Measurements from ENCODE around the gene HIPK4. TPM values are rescaled to one million over a fixed set of nuclear protein-coding genes. Genes with fewer than 3 reads are reported as not detected.

HIPK4 gene
- total and polyA plus RNA-seq, 10 donors = 0.08 to 0.19 TPM; not detected in 8

GRCh38 chr19:40424637-40425449 is 34.9 kb upstream of the HIPK4 start:
- WGBS, 5 donors = 1 to 3% (median 2%) methylated on average over 28 of the region's 28 CpGs
- DNase-seq = peak; percentile 80
- intact Hi-C loops (cut with DNase I; ENCODE audit: low total_unique reads) = no loop called here
- H3K4me1 ChIP-seq = peaks cover 22 to 61% (median 51%) of the 10 kb centered on the region in 6 donors
- H3K9me3 ChIP-seq = no peaks in the 10 kb centered on the region
- no peaks in the 10 kb centered on the region for H3K27me3 ChIP-seq (replicated peaks in 1 of 7)
- TF ChIP-seq, protein P1, sequence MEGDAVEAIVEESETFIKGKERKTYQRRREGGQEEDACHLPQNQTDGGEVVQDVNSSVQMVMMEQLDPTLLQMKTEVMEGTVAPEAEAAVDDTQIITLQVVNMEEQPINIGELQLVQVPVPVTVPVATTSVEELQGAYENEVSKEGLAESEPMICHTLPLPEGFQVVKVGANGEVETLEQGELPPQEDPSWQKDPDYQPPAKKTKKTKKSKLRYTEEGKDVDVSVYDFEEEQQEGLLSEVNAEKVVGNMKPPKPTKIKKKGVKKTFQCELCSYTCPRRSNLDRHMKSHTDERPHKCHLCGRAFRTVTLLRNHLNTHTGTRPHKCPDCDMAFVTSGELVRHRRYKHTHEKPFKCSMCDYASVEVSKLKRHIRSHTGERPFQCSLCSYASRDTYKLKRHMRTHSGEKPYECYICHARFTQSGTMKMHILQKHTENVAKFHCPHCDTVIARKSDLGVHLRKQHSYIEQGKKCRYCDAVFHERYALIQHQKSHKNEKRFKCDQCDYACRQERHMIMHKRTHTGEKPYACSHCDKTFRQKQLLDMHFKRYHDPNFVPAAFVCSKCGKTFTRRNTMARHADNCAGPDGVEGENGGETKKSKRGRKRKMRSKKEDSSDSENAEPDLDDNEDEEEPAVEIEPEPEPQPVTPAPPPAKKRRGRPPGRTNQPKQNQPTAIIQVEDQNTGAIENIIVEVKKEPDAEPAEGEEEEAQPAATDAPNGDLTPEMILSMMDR (IDR thresholded peaks at IDR 0.05 in 8 of 11, conservative IDR thresholded peaks at IDR 0.05 in 3 of 11) = no peak
- no peak for TF ChIP-seq POLR2AphosphoS5 (IDR thresholded peaks at IDR 0.05)
- no peak for TF ChIP-seq POLR2A (IDR thresholded peaks at IDR 0.05)
- H3K36me3 ChIP-seq = peaks cover 0 to 16% (median 11%) of the 10 kb centered on the region in 6 donors
- peak overlapping the region; percentile 60 to 79 (median 73) for H3K4me3 ChIP-seq
- H3K27ac ChIP-seq = peak overlapping the region; percentile 97 to 100 (median 99)

DNA sequence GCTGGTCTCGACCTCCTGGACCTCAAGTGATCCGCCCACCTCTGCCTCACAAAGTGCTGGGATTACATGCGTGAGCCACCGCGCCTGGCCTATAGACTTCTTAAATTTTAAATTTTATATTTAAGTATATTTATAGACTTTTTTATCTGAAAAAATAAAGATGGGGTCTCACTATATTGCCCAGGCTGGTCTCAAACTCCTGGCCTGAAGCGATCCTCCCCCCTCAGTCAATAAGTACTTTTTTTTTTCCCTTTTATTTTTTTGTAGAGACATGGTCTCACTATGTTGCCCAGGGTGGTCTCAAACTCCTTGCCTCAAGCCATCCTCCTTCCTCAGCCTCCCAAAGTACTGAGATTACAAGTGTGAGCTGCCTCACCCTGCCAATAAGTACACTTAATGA is 34.0 kb upstream of the HIPK4 start:
- TF ChIP-seq POLR2AphosphoS5 (IDR thresholded peaks at IDR 0.05) = no peak
- TF ChIP-seq, protein P1 (IDR thresholded peaks at IDR 0.05 in 8 of 11, conservative IDR thresholded peaks at IDR 0.05 in 3 of 11) = no peak
- no peak for TF ChIP-seq POLR2A (IDR thresholded peaks at IDR 0.05)
- no peaks in the 10 kb centered on the region for H3K9me3 ChIP-seq
- H3K36me3 ChIP-seq = peaks cover 0 to 16% (median 11%) of the 10 kb centered on the region in 6 donors
- DNase-seq = no peak
- H3K4me1 ChIP-seq = peaks cover 22 to 67% (median 51%) of the 10 kb centered on the region in 6 donors
- peak overlapping the region in 6 of 8 donors; percentile 60 to 77 (median 72) for H3K4me3 ChIP-seq
- intact Hi-C loops (cut with DNase I; ENCODE audit: low total_unique reads) = no loop called here
- H3K27me3 ChIP-seq (replicated peaks in 1 of 7) = no peaks in the 10 kb centered on the region
- peak overlapping the region in 7 of 8 donors; percentile 97 to 100 (median 99) for H3K27ac ChIP-seq
- WGBS, 5 donors = 91 to 97% (median 94%) methylated on average over 6 of the region's 6 CpGs

GRCh38 chr19:40422748-40423566 is 33.0 kb upstream of the HIPK4 start:
- intact Hi-C loops (cut with DNase I; ENCODE audit: low total_unique reads) = no loop called here
- Histone ChIP-seq H3K27me3 (replicated peaks in 1 of 7) (no peaks in the 10 kb centered on the region), H3K4me1 (peaks cover 22 to 69% (median 51%) of the 10 kb centered on the region in 6 donors), H3K4me3 (no peak overlapping the region), H3K36me3 (peaks cover 0 to 16% (median 11%) of the 10 kb centered on the region in 6 donors), H3K9me3 (no peaks in the 10 kb centered on the region), H3K27ac (peak overlapping the region in 6 of 8 donors; percentile 51 to 100 (median 99))
- peak; percentile 82 for DNase-seq
- TF ChIP-seq, protein P1 (IDR thresholded peaks at IDR 0.05 in 8 of 11, conservative IDR thresholded peaks at IDR 0.05 in 3 of 11) = no peak
- TF ChIP-seq POLR2AphosphoS5 (IDR thresholded peaks at IDR 0.05) = peak in 1 of 3 donors; percentile 18
- WGBS, 5 donors = 89 to 94% (median 91%) methylated on average over 26 to 31 of the region's 31 CpGs

Measured in spleen (tissue), 11 donors.